GM12874 (cell line): Measurements from ENCODE around the gene TNS1.

ENCODE experiments used
- TF ChIP-seq, protein P1 (sequence below): IDR thresholded peaks from 2 replicates; pipeline ENCODE4 v1.5.1; 2011; ENCODE audit warnings: low read depth, mild to moderate bottlenecking, control low read depth, low read length, moderate library complexity; ENCODE audit not compliant: insufficient read depth

TNS1 gene

DNA sequence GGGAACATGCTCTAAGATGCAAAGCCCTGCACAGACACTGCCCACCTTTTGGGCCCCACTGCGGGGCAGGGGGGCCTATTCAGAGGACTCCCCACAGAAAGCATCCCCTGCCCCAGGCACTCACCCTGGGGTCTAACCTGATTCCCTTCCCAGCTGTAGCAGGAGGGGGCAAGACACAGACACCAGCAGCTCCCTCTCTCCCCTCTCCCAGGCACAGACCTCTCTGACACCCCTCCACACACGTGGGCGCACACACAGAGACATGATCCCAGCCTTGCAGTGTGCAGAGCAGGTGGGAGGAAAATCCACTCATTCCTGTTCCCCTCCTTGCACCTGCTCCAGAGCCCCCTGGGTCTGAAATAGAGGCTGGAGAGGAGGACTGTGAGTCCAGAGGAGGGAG lies 10.7 kb downstream of the TNS1 start:
- TF ChIP-seq, protein P1, sequence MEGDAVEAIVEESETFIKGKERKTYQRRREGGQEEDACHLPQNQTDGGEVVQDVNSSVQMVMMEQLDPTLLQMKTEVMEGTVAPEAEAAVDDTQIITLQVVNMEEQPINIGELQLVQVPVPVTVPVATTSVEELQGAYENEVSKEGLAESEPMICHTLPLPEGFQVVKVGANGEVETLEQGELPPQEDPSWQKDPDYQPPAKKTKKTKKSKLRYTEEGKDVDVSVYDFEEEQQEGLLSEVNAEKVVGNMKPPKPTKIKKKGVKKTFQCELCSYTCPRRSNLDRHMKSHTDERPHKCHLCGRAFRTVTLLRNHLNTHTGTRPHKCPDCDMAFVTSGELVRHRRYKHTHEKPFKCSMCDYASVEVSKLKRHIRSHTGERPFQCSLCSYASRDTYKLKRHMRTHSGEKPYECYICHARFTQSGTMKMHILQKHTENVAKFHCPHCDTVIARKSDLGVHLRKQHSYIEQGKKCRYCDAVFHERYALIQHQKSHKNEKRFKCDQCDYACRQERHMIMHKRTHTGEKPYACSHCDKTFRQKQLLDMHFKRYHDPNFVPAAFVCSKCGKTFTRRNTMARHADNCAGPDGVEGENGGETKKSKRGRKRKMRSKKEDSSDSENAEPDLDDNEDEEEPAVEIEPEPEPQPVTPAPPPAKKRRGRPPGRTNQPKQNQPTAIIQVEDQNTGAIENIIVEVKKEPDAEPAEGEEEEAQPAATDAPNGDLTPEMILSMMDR = no peak

DNA sequence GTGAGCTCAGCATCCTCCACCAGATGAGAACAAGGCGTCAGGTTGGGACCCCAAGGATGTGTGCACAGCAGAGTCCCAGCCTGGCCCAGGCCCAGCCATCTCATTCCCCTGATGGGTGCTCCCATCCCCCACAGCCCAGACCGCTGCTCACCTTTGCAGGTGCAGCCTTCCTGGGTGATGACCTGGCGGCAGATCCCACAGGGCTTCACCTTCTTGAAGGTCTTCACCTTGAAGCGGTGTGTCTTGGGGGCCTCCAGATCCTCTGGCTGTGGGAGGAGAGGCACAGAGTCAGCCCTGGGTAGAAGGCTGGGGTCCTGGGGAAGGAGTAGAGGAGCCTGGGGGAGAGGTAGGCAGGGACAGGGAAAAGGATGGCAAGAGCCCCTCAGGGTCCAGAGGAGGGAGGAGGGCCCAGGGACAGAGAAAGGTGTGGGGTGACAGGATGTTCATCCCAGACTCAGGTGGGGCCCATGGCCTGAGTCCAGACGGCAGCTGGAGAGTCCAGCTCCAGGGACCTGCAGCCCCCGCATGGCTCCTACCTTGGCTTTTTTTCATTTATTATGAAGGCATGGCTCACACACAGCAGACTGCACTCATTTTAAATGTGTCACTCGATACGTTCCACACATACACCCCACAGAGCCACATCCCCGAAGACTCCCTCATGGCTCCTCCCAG lies 11.9 kb downstream of the TNS1 start:
- TF ChIP-seq, protein P1 = no peak

DNA sequence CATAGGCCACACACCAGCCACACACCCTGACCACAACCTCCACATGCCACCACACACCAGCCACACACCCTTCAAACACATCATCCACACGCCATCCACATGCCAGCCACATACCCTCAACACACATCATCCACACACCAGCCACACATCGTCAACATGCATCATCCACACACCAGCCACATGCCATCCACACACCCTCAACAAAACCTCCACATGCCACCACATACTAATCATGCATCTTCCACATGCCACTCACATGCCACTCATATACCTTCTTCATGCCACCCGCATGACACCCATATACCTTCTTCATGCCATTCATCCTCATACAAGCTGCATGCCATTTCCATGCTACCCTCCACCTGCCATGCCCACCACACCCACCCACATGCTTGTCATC lies 12.4 kb downstream of the TNS1 start:
- TF ChIP-seq, protein P1 = no peak

DNA sequence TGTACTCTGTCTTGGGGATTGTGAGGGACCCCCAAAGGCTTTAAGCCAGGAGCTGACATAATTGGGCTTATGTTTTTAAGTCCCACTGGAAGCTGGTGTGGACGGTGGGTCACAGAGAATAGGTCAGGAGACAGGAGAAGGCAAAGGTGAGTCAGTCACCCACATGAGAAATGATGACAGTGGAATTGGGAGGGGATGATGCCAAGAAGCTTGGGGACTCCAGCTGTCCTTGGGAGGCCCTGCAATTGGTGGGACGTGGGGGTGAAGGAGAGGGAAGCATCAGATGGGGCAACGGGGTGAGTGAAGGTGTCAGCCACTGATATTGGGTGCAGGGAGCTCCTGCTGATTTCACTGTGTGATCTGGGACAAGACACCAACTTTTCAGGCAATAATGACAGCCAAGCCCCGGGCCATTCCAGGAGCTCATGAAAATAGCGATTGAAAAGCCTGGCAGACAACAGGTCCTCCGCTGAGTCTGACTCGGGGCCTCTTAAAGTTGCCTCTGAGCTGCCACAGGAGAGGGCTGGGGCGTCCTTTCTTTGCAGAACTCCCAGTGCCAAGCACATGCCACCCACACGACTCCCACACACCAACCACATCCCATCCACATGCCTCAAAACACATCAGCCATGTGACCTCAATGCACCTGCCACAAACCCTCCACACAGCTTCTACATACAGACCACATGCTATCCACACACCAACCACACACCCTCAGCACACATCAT lies 13.4 kb downstream of the TNS1 start:
- TF ChIP-seq, protein P1 = no peak

DNA sequence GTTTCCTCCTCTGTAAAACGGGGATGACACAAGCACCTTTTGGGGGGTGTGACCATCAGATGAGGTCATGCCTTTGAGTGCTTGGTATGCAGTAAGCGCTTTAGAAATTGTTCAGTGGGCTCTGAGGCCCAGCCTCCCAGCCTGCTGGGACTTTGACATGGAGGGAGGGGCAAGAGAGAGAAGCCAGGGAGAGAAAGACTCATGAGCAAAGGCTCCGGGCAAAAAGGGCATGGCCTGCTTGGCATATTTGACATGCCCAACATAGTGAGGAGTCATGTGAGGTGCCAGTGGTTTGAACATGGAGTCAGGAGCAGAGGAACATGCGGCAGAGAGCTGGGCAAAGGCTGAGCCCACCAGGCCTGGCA lies 14.0 kb downstream of the TNS1 start:
- TF ChIP-seq, protein P1 = no peak

DNA sequence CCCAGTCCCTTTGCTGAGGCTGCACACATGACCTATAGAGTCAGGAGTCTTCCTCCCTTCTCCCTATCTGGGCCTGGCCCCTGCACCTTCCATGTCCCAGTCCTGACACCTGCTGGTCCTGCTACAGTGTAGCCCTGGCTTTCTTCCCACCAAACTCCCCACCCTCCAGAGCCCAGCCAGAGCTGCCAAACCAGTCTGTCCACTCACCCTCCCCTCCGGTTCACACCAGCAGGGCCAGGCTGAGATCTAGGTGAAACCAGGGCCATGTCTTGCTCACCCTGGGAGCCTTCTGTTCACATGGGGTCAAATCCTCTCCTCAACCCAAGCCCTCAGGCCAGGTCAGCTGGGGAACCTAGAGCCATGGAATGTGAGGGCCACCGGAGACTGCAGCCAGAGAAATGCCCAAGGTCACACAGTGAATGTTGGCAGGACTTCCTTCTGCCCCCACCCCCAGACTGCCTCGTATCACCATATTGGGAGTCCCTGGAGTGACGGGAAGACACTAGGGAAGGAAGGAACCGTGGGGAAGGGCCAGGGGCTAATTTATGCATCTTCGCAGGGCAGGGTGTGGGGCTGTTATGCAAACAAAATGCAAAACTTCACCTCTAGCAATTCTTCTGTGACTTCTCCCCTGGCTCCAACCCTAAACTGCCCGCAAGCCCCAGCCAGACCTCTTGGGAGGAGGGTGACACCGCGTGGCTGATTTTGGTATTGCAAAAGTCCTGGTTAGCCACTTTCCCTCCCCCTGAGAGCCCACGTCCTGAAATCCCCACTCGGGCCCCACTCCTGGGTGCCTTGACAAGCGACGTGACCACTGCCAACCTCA lies 14.6 kb downstream of the TNS1 start:
- TF ChIP-seq, protein P1 = peak; percentile 84

DNA sequence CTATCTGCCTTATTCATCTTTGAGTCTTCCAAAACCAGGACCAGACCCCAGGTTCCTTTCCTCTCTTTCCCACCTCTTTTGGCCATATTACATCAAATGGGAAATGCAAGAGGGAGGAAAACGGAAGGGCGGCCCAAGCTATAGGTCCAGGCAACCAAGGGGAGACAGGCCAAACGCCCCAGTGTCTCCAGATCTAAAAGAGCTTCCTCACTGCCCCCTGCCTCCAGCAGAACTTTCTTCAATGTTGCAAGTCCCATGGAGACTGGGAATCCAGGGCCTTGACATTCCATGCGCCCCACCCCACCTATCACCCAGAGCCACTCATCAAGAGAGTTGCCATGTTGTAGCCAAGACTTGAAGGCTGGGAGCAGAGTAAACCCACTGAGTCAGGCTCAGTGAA lies 15.4 kb downstream of the TNS1 start:
- TF ChIP-seq, protein P1 = no peak
